Fibroblast of skin of left biceps (primary cell): ENCODE results near the gene MINDY4.

Source experiments
- DNase-seq, 2 experiments: peaks; one replicate each; pipeline ENCODE4 v3.0.0-alpha.2; 2013; ENCODE audit warnings: low read depth in 2 of 2

The MINDY4 gene

GRCh38 chr7:30852744-30853288, 81.6 kb downstream of the MINDY4 start:
- no peak for DNase-seq

GRCh38 chr7:30853576-30853975, 82.4 kb downstream of the MINDY4 start:
- no peak for DNase-seq

- DNase-seq: no peak
Measured at GRCh38 chr7:30855936-30856335, 84.7 kb downstream of the MINDY4 start.

- DNase-seq: no peak
Measured at GRCh38 chr7:30858576-30858975, 87.4 kb downstream of the MINDY4 start.

GRCh38 chr7:30859202-30859939, 88.2 kb downstream of the MINDY4 start:
- DNase-seq: no peak

GRCh38 chr7:30859940-30860496, 88.8 kb downstream of the MINDY4 start:
- DNase-seq: no peak

GRCh38 chr7:30861612-30862011, 90.4 kb downstream of the MINDY4 start:
- DNase-seq: no peak

- no peak for DNase-seq
Measured at GRCh38 chr7:30862995-30863705, 91.9 kb downstream of the MINDY4 start.

- no peak for DNase-seq
Measured at GRCh38 chr7:30863706-30864035, 92.5 kb downstream of the MINDY4 start.

GRCh38 chr7:30864101-30864500, 92.9 kb downstream of the MINDY4 start:
- no peak for DNase-seq

- no peak for DNase-seq
Measured at GRCh38 chr7:30865076-30865475, 93.9 kb downstream of the MINDY4 start.

- no peak for DNase-seq
Measured at GRCh38 chr7:30865821-30866220, 94.6 kb downstream of the MINDY4 start.

GRCh38 chr7:30866939-30867338, 95.7 kb downstream of the MINDY4 start:
- no peak for DNase-seq

- DNase-seq: no peak
Measured at GRCh38 chr7:30867483-30867882, 96.3 kb downstream of the MINDY4 start.

GRCh38 chr7:30869794-30870611, 98.8 kb downstream of the MINDY4 start:
- no peak for DNase-seq

- DNase-seq: no peak
Measured at GRCh38 chr7:30870821-30871518, 99.8 kb downstream of the MINDY4 start.

GRCh38 chr7:30871655-30872054, 100.4 kb downstream of the MINDY4 start:
- no peak for DNase-seq

GRCh38 chr7:30873207-30873606, 102.0 kb downstream of the MINDY4 start:
- DNase-seq: no peak

- no peak for DNase-seq
Measured at GRCh38 chr7:30873656-30874055, 102.4 kb downstream of the MINDY4 start.

- no peak for DNase-seq
Measured at GRCh38 chr7:30874656-30875302, 103.6 kb downstream of the MINDY4 start.
